H9 (cell line): Measurements from ENCODE around the gene MYH9. TPM values are rescaled to one million over a fixed set of nuclear protein-coding genes. Genes with fewer than 3 reads are reported as not detected.

Experiments used
- DNase-seq: peaks from one replicate; pipeline ENCODE4 v3.0.0-alpha.2; 2017
- H2AFZ ChIP-seq: one replicate; pipeline ENCODE4 v1.6.1; 2013; ENCODE audit warnings: mild to moderate bottlenecking, low read length, control low read depth, moderate library complexity
- H2AK5ac ChIP-seq: 2 replicates; pipeline ENCODE4 v1.6.1; 2013; ENCODE audit warnings: low read length, control low read depth, mixed read lengths; ENCODE audit not compliant: insufficient read length
- H2BK120ac ChIP-seq: one replicate; pipeline ENCODE4 v1.6.1; 2013; ENCODE audit warnings: low read depth, mild to moderate bottlenecking, low read length, control low read depth, inconsistent platforms; ENCODE audit not compliant: poor library complexity, severe bottlenecking
- H2BK12ac ChIP-seq: 2 replicates; pipeline ENCODE4 v1.6.1; 2013; ENCODE audit warnings: low read length, control low read depth, mixed read lengths, low read depth; ENCODE audit not compliant: insufficient read length
- H2BK15ac ChIP-seq: 2 replicates; pipeline ENCODE4 v1.6.1; 2013; ENCODE audit warnings: low read depth, low read length, control low read depth
- H2BK20ac ChIP-seq: one replicate; pipeline ENCODE4 v1.6.1; 2013; ENCODE audit warnings: low read depth, mild to moderate bottlenecking, low read length, control low read depth, inconsistent platforms; ENCODE audit not compliant: poor library complexity, severe bottlenecking
- H2BK5ac ChIP-seq: 2 replicates; pipeline ENCODE4 v1.6.1; 2013; ENCODE audit warnings: low read length, control low read depth, mixed read lengths; ENCODE audit not compliant: insufficient read length
- H3K14ac ChIP-seq: 2 replicates; pipeline ENCODE4 v1.6.1; 2013; ENCODE audit warnings: low read length, control low read depth; ENCODE audit not compliant: insufficient read depth
- H3K18ac ChIP-seq: 2 replicates; pipeline ENCODE4 v1.6.1; 2013; ENCODE audit warnings: low read depth, mild to moderate bottlenecking, mixed read lengths, low read length, control low read depth; ENCODE audit not compliant: insufficient read length
- H3K23ac ChIP-seq: 2 replicates; pipeline ENCODE4 v1.6.1; 2013; ENCODE audit warnings: low read length, control low read depth, mixed read lengths, low read depth; ENCODE audit not compliant: insufficient read length
- H3K23me2 ChIP-seq: 2 replicates; pipeline ENCODE4 v1.6.1; 2013; ENCODE audit warnings: low read depth, mild to moderate bottlenecking, mixed read lengths, low read length, control low read depth; ENCODE audit not compliant: insufficient read length, poor library complexity, severe bottlenecking
- H3K27ac ChIP-seq: 2 replicates; pipeline ENCODE4 v1.5.1; 2013; ENCODE audit warnings: low read length, control low read depth, mixed read lengths, low read depth; ENCODE audit not compliant: insufficient read length
- H3K27me3 ChIP-seq: 2 replicates; pipeline ENCODE4 v1.6.1; 2013; ENCODE audit warnings: low read length, control low read depth, inconsistent platforms; ENCODE audit not compliant: insufficient read depth
- H3K4ac ChIP-seq: 2 replicates; pipeline ENCODE4 v1.6.1; 2013; ENCODE audit warnings: low read depth, mild to moderate bottlenecking, control low read depth, inconsistent platforms, low read length, moderate library complexity
- H3K4me1 ChIP-seq: 2 replicates; pipeline ENCODE4 v1.6.1; 2013; ENCODE audit warnings: low read length, control low read depth, inconsistent platforms; ENCODE audit not compliant: insufficient read depth
- H3K4me2 ChIP-seq: 2 replicates; pipeline ENCODE4 v1.6.1; 2013; ENCODE audit warnings: low read length, control low read depth, mixed read lengths; ENCODE audit not compliant: insufficient read length, insufficient read depth
- H3K56ac ChIP-seq: 2 replicates; pipeline ENCODE4 v1.6.1; 2013; ENCODE audit warnings: low read depth, mild to moderate bottlenecking, mixed read lengths, low read length, control low read depth; ENCODE audit not compliant: insufficient read length
- H3K79me1 ChIP-seq: 2 replicates; pipeline ENCODE4 v1.6.1; 2013; ENCODE audit warnings: low read depth, mild to moderate bottlenecking, moderate library complexity, low read length, control low read depth, inconsistent platforms; ENCODE audit not compliant: insufficient read depth, poor library complexity, severe bottlenecking
- H3K79me2 ChIP-seq: 2 replicates; pipeline ENCODE4 v1.6.1; 2013; ENCODE audit warnings: low read length, control low read depth, inconsistent platforms; ENCODE audit not compliant: insufficient read depth
- H3K9ac ChIP-seq: 2 replicates; pipeline ENCODE4 v1.6.1; 2013; ENCODE audit warnings: low read length, control low read depth, mixed read lengths; ENCODE audit not compliant: insufficient read length; ENCODE audit errors: extremely low read depth
- H3K9me3 ChIP-seq: one replicate; pipeline ENCODE4 v1.6.1; 2013; ENCODE audit warnings: low read depth, low read length, inconsistent platforms; ENCODE audit not compliant: control insufficient read depth
- H3T11ph ChIP-seq: one replicate; pipeline ENCODE4 v1.6.1; 2013; ENCODE audit warnings: mild to moderate bottlenecking, low read length, control low read depth, inconsistent platforms
- H4K20me1 ChIP-seq: one replicate; pipeline ENCODE4 v1.6.1; 2013; ENCODE audit not compliant: control insufficient read depth, insufficient read length, insufficient read depth
- H4K5ac ChIP-seq: 2 replicates; pipeline ENCODE4 v1.6.1; 2013; ENCODE audit warnings: low read depth, mild to moderate bottlenecking, mixed read lengths, low read length, control low read depth; ENCODE audit not compliant: insufficient read length
- H4K8ac ChIP-seq: replicated peaks from 2 replicates; pipeline ENCODE4 v1.6.1; 2013; ENCODE audit warnings: low read length, control low read depth, mixed read lengths, low read depth; ENCODE audit not compliant: insufficient read length
- H4K91ac ChIP-seq: 2 replicates; pipeline ENCODE4 v1.6.1; 2013; ENCODE audit warnings: low read depth, mild to moderate bottlenecking, moderate library complexity, mixed read lengths, low read length, control low read depth; ENCODE audit not compliant: insufficient read length
- H3K27ac Mint-ChIP-seq, 3 experiments: 2 replicates in 2 of 3; 3 replicates in 1 of 3; pipeline ENCODE4 v1.8.0; 2020 to 2021; ENCODE audit warnings: mixed read lengths in 3 of 3, mild to moderate bottlenecking in 1 of 3, moderate library complexity in 1 of 3
- H3K27me3 Mint-ChIP-seq: 2 replicates; pipeline ENCODE4 v1.8.0; 2021; ENCODE audit warnings: low read depth, mild to moderate bottlenecking, moderate library complexity, mixed read lengths
- H3K36me3 Mint-ChIP-seq, 3 experiments: 2 replicates in 2 of 3; 3 replicates in 1 of 3; pipeline ENCODE4 v1.8.0; 2020 to 2021; ENCODE audit warnings: low read depth in 3 of 3, mixed read lengths in 3 of 3; ENCODE audit not compliant: insufficient read depth in 1 of 3
- H3K4me1 Mint-ChIP-seq, 2 experiments: 2 replicates each; pipeline ENCODE4 v1.8.0; 2020; ENCODE audit warnings: mixed read lengths in 2 of 2
- H3K4me3 Mint-ChIP-seq, 2 experiments: 2 replicates in 1 of 2; 3 replicates in 1 of 2; pipeline ENCODE4 v1.8.0; 2020 to 2021; ENCODE audit warnings: mild to moderate bottlenecking in 2 of 2, mixed read lengths in 2 of 2, moderate library complexity in 1 of 2
- H3K9me3 Mint-ChIP-seq, 2 experiments: 2 replicates in 1 of 2; 3 replicates in 1 of 2; pipeline ENCODE4 v1.8.0; 2020; ENCODE audit warnings: mild to moderate bottlenecking in 2 of 2, mixed read lengths in 2 of 2, moderate library complexity in 1 of 2
- CTCF ChIP-seq: fragments of 200-600 bp; sonication (generic); conservative IDR thresholded peaks from 3 replicates; pipeline ENCODE4 v1.8.0; 2021; ENCODE audit warnings: antibody characterized with exemption, mild to moderate bottlenecking
- WGBS: extraction: QIAGEN DNeasy Blood & Tissue Kit; methylation state at CpG from one replicate; pipeline ENCODE4 v1.1.7; 2013; ENCODE audit warnings: missing lambda C conversion rate, low lambda C conversion rate, mixed read lengths; ENCODE audit not compliant: insufficient read length; ENCODE audit errors: extremely low coverage; 5-methylcytosine and 5-hydroxymethylcytosine counted together
- total RNA-seq: library from RNA; stranded (reverse); gene quantifications from 2 replicates; pipeline ENCODE4 v1.2.1, GENCODE V29; 2021

Gene MYH9
- total RNA-seq, 1 experiment from 2014 or later: 266 TPM

- Mint-ChIP-seq H3K4me1 (peaks cover 86 to 93% of the 10 kb centered on the region in 2 experiments), H3K4me3 (no peak overlapping the region)
These were observed 23.3 kb downstream of the MYH9 start for GRCh38 chr22:36364255-36365019.

More at GRCh38 chr22:36364255-36365019, 23.3 kb downstream of the MYH9 start:
- DNase-seq: no peak
- Histone ChIP-seq H4K20me1 (peaks cover 5% of the 10 kb centered on the region), H3K4me2 (no peak overlapping the region), H4K91ac (no peak overlapping the region), H3K23ac (no peak overlapping the region), H3K4me1 (peaks cover 42% of the 10 kb centered on the region), H2BK5ac (no peak overlapping the region), H3K14ac (0 out of 2 replicates have a peak overlapping the region, but pooled peaks have one; percentile 8), H3K79me2 (peaks cover 66% of the 10 kb centered on the region; the same call in 1 of the 2 replicates), H2BK12ac (no peak overlapping the region), H3K27ac (no peak overlapping the region), H3K27me3 (no peaks in the 10 kb centered on the region), H2BK20ac (no peak overlapping the region), H3K9ac (no peak overlapping the region), H4K8ac (no peak overlapping the region), H3K4ac (no peak overlapping the region), H3T11ph (no peak overlapping the region), H2BK120ac (no peak overlapping the region), H3K56ac (no peak overlapping the region), H4K5ac (no peak overlapping the region), H3K79me1 (no peaks in the 10 kb centered on the region), H2AFZ (no peak overlapping the region), H3K23me2 (no peaks in the 10 kb centered on the region), H3K9me3 (no peaks in the 10 kb centered on the region), H2AK5ac (no peak overlapping the region), H3K18ac (no peak overlapping the region), H2BK15ac (no peak overlapping the region)
- H3K27me3 Mint-ChIP-seq: no peaks in the 10 kb centered on the region
- no peak for TF ChIP-seq CTCF
- no CpG with 5 or more reads among the region's 7 CpGs for WGBS
- peaks cover 2 to 7% (median 3%) of the 10 kb centered on the region in 3 experiments; a peak in 3 of 7 replicates for H3K36me3 Mint-ChIP-seq
- no peaks in the 10 kb centered on the region for H3K9me3 Mint-ChIP-seq
- peak overlapping the region; percentile 40 to 84 (median 64); a peak in 4 of 7 replicates for H3K27ac Mint-ChIP-seq
